NCI-H748 treated with DMSO at 0.1 percent for 48 hours (cell line): Measurements from ENCODE around the gene ANKFN1.

Source experiments
- DNase-seq: peaks from one replicate; lab custom pipeline; 2025; lab: John Stamatoyannopoulos, UW

The ANKFN1 gene

GRCh38 chr17:56290802-56291118 lies 137.5 kb downstream of the ANKFN1 start:
- no peak for DNase-seq

GRCh38 chr17:56291226-56291805 lies 138.0 kb downstream of the ANKFN1 start:
- no peak for DNase-seq

- no peak for DNase-seq
Observed at GRCh38 chr17:56292010-56292409, 138.7 kb downstream of the ANKFN1 start.

GRCh38 chr17:56292578-56292977 lies 139.3 kb downstream of the ANKFN1 start:
- no peak for DNase-seq

GRCh38 chr17:56297184-56297583 lies 143.9 kb downstream of the ANKFN1 start:
- DNase-seq, result no peak

GRCh38 chr17:56298846-56299245 lies 145.6 kb downstream of the ANKFN1 start:
- DNase-seq, result no peak

- DNase-seq, result no peak
Observed at GRCh38 chr17:56300144-56300543, 146.9 kb downstream of the ANKFN1 start.

GRCh38 chr17:56305007-56305406 lies 151.7 kb downstream of the ANKFN1 start:
- no peak for DNase-seq

- no peak for DNase-seq
Observed at GRCh38 chr17:56309897-56310296, 156.6 kb downstream of the ANKFN1 start.

GRCh38 chr17:56310782-56311181 lies 157.5 kb downstream of the ANKFN1 start:
- no peak for DNase-seq

- DNase-seq, result no peak
Observed at GRCh38 chr17:56313201-56313600, 159.9 kb downstream of the ANKFN1 start.

- DNase-seq, result no peak
Observed at GRCh38 chr17:56314026-56314425, 160.8 kb downstream of the ANKFN1 start.

- no peak for DNase-seq
Observed at GRCh38 chr17:56314984-56315602, 161.8 kb downstream of the ANKFN1 start.

GRCh38 chr17:56316604-56317003 lies 163.3 kb downstream of the ANKFN1 start:
- no peak for DNase-seq

- no peak for DNase-seq
Observed at GRCh38 chr17:56317351-56318208, 164.3 kb downstream of the ANKFN1 start.

GRCh38 chr17:56319531-56319930 lies 166.3 kb downstream of the ANKFN1 start:
- DNase-seq, result peak; percentile 8

GRCh38 chr17:56320443-56320842 lies 167.2 kb downstream of the ANKFN1 start:
- DNase-seq, result no peak

GRCh38 chr17:56322991-56323390 lies 169.7 kb downstream of the ANKFN1 start:
- no peak for DNase-seq

- no peak for DNase-seq
Observed at GRCh38 chr17:56324676-56325075, 171.4 kb downstream of the ANKFN1 start.

GRCh38 chr17:56325313-56326000 lies 172.2 kb downstream of the ANKFN1 start:
- no peak for DNase-seq

GRCh38 chr17:56326001-56326359 lies 172.7 kb downstream of the ANKFN1 start:
- DNase-seq, result no peak

- DNase-seq, result no peak
Observed at GRCh38 chr17:56347639-56348038, 194.4 kb downstream of the ANKFN1 start.

- no peak for DNase-seq
Observed at GRCh38 chr17:56350592-56350991, 197.3 kb downstream of the ANKFN1 start.
